ENCODE results near the gene CELF5. TPM values are rescaled to one million over a fixed set of nuclear protein-coding genes. Genes with fewer than 3 reads are reported as not detected.

CELF5 gene
- total RNA-seq, 3 donors from 2014 or later (not counting 1 experiment from before 2014, with no cell fraction given), result 0.41 to 0.83 TPM; not detected in 1

GRCh38 chr19:3188627-3189596 lies 35.5 kb upstream of the CELF5 start:
- intact Hi-C loops (cut with micrococcal nuclease), result loop anchor here (10.0 kb wide), 2 partner anchors 234 to 246 kb away; no protein-coding TSS in a partner anchor
- Histone ChIP-seq H3K27ac (ENCODE audit: low read length) (no peak overlapping the region), H3K4me1 (ENCODE audit: control insufficient read depth, insufficient read depth, low read length) (peaks cover 48% of the 10 kb centered on the region), H3K4me3 (ENCODE audit: low read length) (no peak overlapping the region), H3K36me3 (ENCODE audit: control insufficient read depth, insufficient read depth, low read length) (peaks cover 15% of the 10 kb centered on the region), H3K27me3 (ENCODE audit: control insufficient read depth, insufficient read depth, low read length) (no peaks in the 10 kb centered on the region), H3K9me3 (ENCODE audit: control insufficient read depth, insufficient read depth, low read length) (no peaks in the 10 kb centered on the region)
- Mint-ChIP-seq H3K4me3 (peak overlapping the region; percentile 56), H3K36me3 (no peaks in the 10 kb centered on the region), H3K27me3 (ENCODE audit: low read depth in 2 of 2) (no peaks in the 10 kb centered on the region), H3K4me1 (peaks cover 26 to 47% of the 10 kb centered on the region in 2 donors), H3K27ac (peak overlapping the region in 1 of 2 donors; percentile 42), H3K9me3 (no peaks in the 10 kb centered on the region)
- 79% methylated on average over 35 of the region's 35 CpGs for WGBS (ENCODE audit: insufficient coverage)
- TF ChIP-seq CTCF (IDR thresholded peaks at IDR 0.05), result no peak
- no peak for ATAC-seq
- no peak for DNase-seq

- ATAC-seq, result no peak
- 96% methylated on average over 25 of the region's 28 CpGs for WGBS (ENCODE audit: insufficient coverage)
- Mint-ChIP-seq H3K4me1 (peaks cover 16 to 38% of the 10 kb centered on the region in 2 donors), H3K9me3 (no peaks in the 10 kb centered on the region), H3K4me3 (no peak overlapping the region), H3K27ac (no peak overlapping the region), H3K36me3 (no peaks in the 10 kb centered on the region), H3K27me3 (ENCODE audit: low read depth in 2 of 2) (no peaks in the 10 kb centered on the region)
- H3K27ac ChIP-seq (ENCODE audit: low read length), result no peak overlapping the region
- no peak for DNase-seq
- intact Hi-C loops (cut with micrococcal nuclease), result loop anchor here (10.0 kb wide), 2 partner anchors 235 to 245 kb away; no protein-coding TSS in a partner anchor
- H3K4me1 ChIP-seq (ENCODE audit: control insufficient read depth, insufficient read depth, low read length), result peaks cover 39% of the 10 kb centered on the region
- TF ChIP-seq CTCF (IDR thresholded peaks at IDR 0.05), result no peak
- H3K36me3 ChIP-seq (ENCODE audit: control insufficient read depth, insufficient read depth, low read length), result peaks cover 9% of the 10 kb centered on the region
- H3K9me3 ChIP-seq (ENCODE audit: control insufficient read depth, insufficient read depth, low read length), result no peaks in the 10 kb centered on the region
- H3K27me3 ChIP-seq (ENCODE audit: control insufficient read depth, insufficient read depth, low read length), result no peaks in the 10 kb centered on the region
- H3K4me3 ChIP-seq (ENCODE audit: low read length), result no peak overlapping the region
Observed at GRCh38 chr19:3189702-3190469, 34.6 kb upstream of the CELF5 start.

GRCh38 chr19:3190470-3190770 lies 34.0 kb upstream of the CELF5 start:
- Mint-ChIP-seq H3K4me3 (no peak overlapping the region), H3K4me1 (peaks cover 11 to 32% of the 10 kb centered on the region in 2 donors), H3K36me3 (no peaks in the 10 kb centered on the region), H3K9me3 (no peaks in the 10 kb centered on the region), H3K27me3 (ENCODE audit: low read depth in 2 of 2) (no peaks in the 10 kb centered on the region), H3K27ac (no peak overlapping the region)
- ATAC-seq (no peak), DNase-seq (no peak)
- H3K4me3 ChIP-seq (ENCODE audit: low read length), result no peak overlapping the region
- intact Hi-C loops (cut with micrococcal nuclease), result no loop called here
- no peak overlapping the region for H3K27ac ChIP-seq (ENCODE audit: low read length)
- TF ChIP-seq CTCF (IDR thresholded peaks at IDR 0.05), result no peak
- no peaks in the 10 kb centered on the region for H3K27me3 ChIP-seq (ENCODE audit: control insufficient read depth, insufficient read depth, low read length)
- no peaks in the 10 kb centered on the region for H3K9me3 ChIP-seq (ENCODE audit: control insufficient read depth, insufficient read depth, low read length)
- WGBS (ENCODE audit: insufficient coverage), result 98% methylated on average over 18 of the region's 18 CpGs
- H3K4me1 ChIP-seq (ENCODE audit: control insufficient read depth, insufficient read depth, low read length), result peaks cover 33% of the 10 kb centered on the region
- peaks cover 9% of the 10 kb centered on the region for H3K36me3 ChIP-seq (ENCODE audit: control insufficient read depth, insufficient read depth, low read length)
